HepG2 (cell line): ENCODE results near the gene CMIP. TPM values are rescaled to one million over a fixed set of nuclear protein-coding genes. Genes with fewer than 3 reads are reported as not detected.
A peak's percentile ranks its signal among the peaks of the same experiment; 100 is the strongest.

Experiments
- BATF2 ChIP-seq: sonication (generic); formaldehyde crosslinking; IDR thresholded peaks from 2 replicates; pipeline ENCODE4 v1.8.0; 2022; ENCODE audit warnings: mild to moderate bottlenecking, missing genetic modification reagents, moderate library complexity
- FOSL1 ChIP-seq: sonication (generic); formaldehyde crosslinking; IDR thresholded peaks from 2 replicates; pipeline ENCODE4 v1.9.0; 2021; ENCODE audit warnings: missing genetic modification reagents, borderline replicate concordance
- HDAC1 ChIP-seq: sonication (generic); formaldehyde crosslinking; IDR thresholded peaks from 2 replicates; pipeline ENCODE4 v1.5.1; 2020; ENCODE audit warnings: mild to moderate bottlenecking, missing genetic modification reagents
- MIXL1 ChIP-seq: IDR thresholded peaks from 2 replicates; pipeline ENCODE4 v1.6.1; 2016
- NCOA5 ChIP-seq: sonication (generic); formaldehyde crosslinking; IDR thresholded peaks from 2 replicates; pipeline ENCODE4 v1.4.0; 2020; ENCODE audit warnings: missing genetic modification reagents
- NFYC ChIP-seq: IDR thresholded peaks from 2 replicates; pipeline ENCODE4 v1.6.1; 2016; ENCODE audit warnings: missing genetic modification reagents, missing compliant biosample characterization
- NKX3-1 ChIP-seq: sonication (generic); formaldehyde crosslinking; IDR thresholded peaks from 2 replicates; pipeline ENCODE4 v1.5.0; 2020; ENCODE audit warnings: missing genetic modification reagents
- PBX3 ChIP-seq: sonication (generic); formaldehyde crosslinking; IDR thresholded peaks from 2 replicates; pipeline ENCODE4 v1.8.1; 2023; ENCODE audit warnings: missing genetic modification reagents, inconsistent platforms, borderline replicate concordance
- RAD51 ChIP-seq: fragments of 450-650 bp; IDR thresholded peaks from 2 replicates; pipeline ENCODE4 v1.6.1; 2016; ENCODE audit warnings: borderline replicate concordance
- RBAK ChIP-seq: sonication (generic); formaldehyde crosslinking; IDR thresholded peaks from 2 replicates; pipeline ENCODE4 v1.5.1; 2020; ENCODE audit warnings: mild to moderate bottlenecking, missing genetic modification reagents
- SALL1 ChIP-seq: sonication (generic); formaldehyde crosslinking; IDR thresholded peaks from 2 replicates; pipeline ENCODE4 v1.8.0; 2022; ENCODE audit warnings: mild to moderate bottlenecking, missing genetic modification reagents
- ZBTB1 ChIP-seq: sonication (generic); formaldehyde crosslinking; IDR thresholded peaks from 2 replicates; pipeline ENCODE4 v1.4.0; 2020; ENCODE audit warnings: missing genetic modification reagents, borderline replicate concordance
- ZBTB4 ChIP-seq: sonication (generic); formaldehyde crosslinking; IDR thresholded peaks from 2 replicates; pipeline ENCODE4 v1.4.0; 2020; ENCODE audit warnings: missing genetic modification reagents, mild to moderate bottlenecking, borderline replicate concordance
- ZFP82 ChIP-seq: sonication (generic); formaldehyde crosslinking; IDR thresholded peaks from 2 replicates; pipeline ENCODE4 v1.5.1; 2020; ENCODE audit warnings: mild to moderate bottlenecking, missing genetic modification reagents, borderline replicate concordance
- ZNF713 ChIP-seq: sonication (generic); formaldehyde crosslinking; IDR thresholded peaks from 2 replicates; pipeline ENCODE4 v1.4.0; 2020; ENCODE audit warnings: mild to moderate bottlenecking, missing genetic modification reagents
- ZNF75D ChIP-seq: sonication (generic); formaldehyde crosslinking; IDR thresholded peaks from 2 replicates; pipeline ENCODE4 v1.8.1; 2023; ENCODE audit warnings: missing genetic modification reagents, mild to moderate bottlenecking, borderline replicate concordance
- ZZZ3 ChIP-seq: sonication (generic); formaldehyde crosslinking; IDR thresholded peaks from 2 replicates; pipeline ENCODE4 v1.4.0; 2020; ENCODE audit warnings: missing genetic modification reagents, mild to moderate bottlenecking, borderline replicate concordance
- polyA plus RNA-seq, 8 experiments: library from polyadenylated mRNA; depleted of rRNA in 3 of 8; stranded (reverse) in 7 of 8; unstranded in 1 of 8; fragments of >200 nt; fragmentation: Illumina TruSeq in 4 of 8; extraction: Trizol in 4 of 8; gene quantifications; 2 replicates each; pipeline versions ENCODE4 v1.2.1 to v1.2.3, GENCODE V29; 2011 to 2016; ENCODE audit warnings: low read depth in 4 of 8, missing spikeins in 1 of 8, mixed read lengths in 1 of 8; ENCODE audit not compliant: insufficient read depth in 1 of 8
- total RNA-seq, 5 experiments: library from RNA; depleted of rRNA; stranded (reverse); fragments of >200 nt; fragmentation: Illumina TruSeq; extraction: Trizol; gene quantifications; 2 replicates each; pipeline ENCODE4 v1.2.3, GENCODE V29; 2016; ENCODE audit warnings: low read depth in 1 of 5
- TF ChIP-seq, protein P1 (sequence below): sonication (generic); formaldehyde crosslinking; IDR thresholded peaks from 2 replicates; pipeline ENCODE4 v1.5.0; 2020; ENCODE audit warnings: missing genetic modification reagents, mild to moderate bottlenecking, borderline replicate concordance
- TF ChIP-seq, protein P2 (sequence below): sonication (generic); formaldehyde crosslinking; IDR thresholded peaks from 2 replicates; pipeline ENCODE4 v1.5.1; 2020; ENCODE audit warnings: mild to moderate bottlenecking, missing genetic modification reagents, moderate library complexity

The CMIP gene
- total and polyA plus RNA-seq, 2 of the 13 experiments (the other 11 are each of a cell fraction or from before 2014, with no cell fraction given), result 10.9 to 18.1 TPM

GRCh38 chr16:81745704-81746558 is 301.3 kb downstream of the CMIP start (continued):
- no peak for TF ChIP-seq ZNF75D (CRISPR knock-in tag)
- no peak for TF ChIP-seq ZNF713
- TF ChIP-seq BATF2 (CRISPR knock-in tag), result no peak
- TF ChIP-seq ZBTB1, result no peak
- TF ChIP-seq PBX3 (CRISPR knock-in tag), result no peak
- no peak for TF ChIP-seq ZZZ3 (CRISPR knock-in tag)
- TF ChIP-seq SALL1 (CRISPR knock-in tag), result peak; percentile 58; the same call in 1 of the 2 replicates
- no peak for TF ChIP-seq FOSL1
- TF ChIP-seq ZBTB4 (CRISPR knock-in tag), result peak; percentile 45; the same call in 1 of the 2 replicates
- TF ChIP-seq NKX3-1 (CRISPR knock-in tag), result 0 out of 2 replicates have a peak, but pooled peaks have one; percentile 33
- no peak for TF ChIP-seq NFYC
- TF ChIP-seq, protein P1, sequence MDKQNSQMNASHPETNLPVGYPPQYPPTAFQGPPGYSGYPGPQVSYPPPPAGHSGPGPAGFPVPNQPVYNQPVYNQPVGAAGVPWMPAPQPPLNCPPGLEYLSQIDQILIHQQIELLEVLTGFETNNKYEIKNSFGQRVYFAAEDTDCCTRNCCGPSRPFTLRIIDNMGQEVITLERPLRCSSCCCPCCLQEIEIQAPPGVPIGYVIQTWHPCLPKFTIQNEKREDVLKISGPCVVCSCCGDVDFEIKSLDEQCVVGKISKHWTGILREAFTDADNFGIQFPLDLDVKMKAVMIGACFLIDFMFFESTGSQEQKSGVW (CRISPR knock-in tag), result no peak
- TF ChIP-seq HDAC1 (CRISPR knock-in tag), result no peak
- TF ChIP-seq, protein P2, sequence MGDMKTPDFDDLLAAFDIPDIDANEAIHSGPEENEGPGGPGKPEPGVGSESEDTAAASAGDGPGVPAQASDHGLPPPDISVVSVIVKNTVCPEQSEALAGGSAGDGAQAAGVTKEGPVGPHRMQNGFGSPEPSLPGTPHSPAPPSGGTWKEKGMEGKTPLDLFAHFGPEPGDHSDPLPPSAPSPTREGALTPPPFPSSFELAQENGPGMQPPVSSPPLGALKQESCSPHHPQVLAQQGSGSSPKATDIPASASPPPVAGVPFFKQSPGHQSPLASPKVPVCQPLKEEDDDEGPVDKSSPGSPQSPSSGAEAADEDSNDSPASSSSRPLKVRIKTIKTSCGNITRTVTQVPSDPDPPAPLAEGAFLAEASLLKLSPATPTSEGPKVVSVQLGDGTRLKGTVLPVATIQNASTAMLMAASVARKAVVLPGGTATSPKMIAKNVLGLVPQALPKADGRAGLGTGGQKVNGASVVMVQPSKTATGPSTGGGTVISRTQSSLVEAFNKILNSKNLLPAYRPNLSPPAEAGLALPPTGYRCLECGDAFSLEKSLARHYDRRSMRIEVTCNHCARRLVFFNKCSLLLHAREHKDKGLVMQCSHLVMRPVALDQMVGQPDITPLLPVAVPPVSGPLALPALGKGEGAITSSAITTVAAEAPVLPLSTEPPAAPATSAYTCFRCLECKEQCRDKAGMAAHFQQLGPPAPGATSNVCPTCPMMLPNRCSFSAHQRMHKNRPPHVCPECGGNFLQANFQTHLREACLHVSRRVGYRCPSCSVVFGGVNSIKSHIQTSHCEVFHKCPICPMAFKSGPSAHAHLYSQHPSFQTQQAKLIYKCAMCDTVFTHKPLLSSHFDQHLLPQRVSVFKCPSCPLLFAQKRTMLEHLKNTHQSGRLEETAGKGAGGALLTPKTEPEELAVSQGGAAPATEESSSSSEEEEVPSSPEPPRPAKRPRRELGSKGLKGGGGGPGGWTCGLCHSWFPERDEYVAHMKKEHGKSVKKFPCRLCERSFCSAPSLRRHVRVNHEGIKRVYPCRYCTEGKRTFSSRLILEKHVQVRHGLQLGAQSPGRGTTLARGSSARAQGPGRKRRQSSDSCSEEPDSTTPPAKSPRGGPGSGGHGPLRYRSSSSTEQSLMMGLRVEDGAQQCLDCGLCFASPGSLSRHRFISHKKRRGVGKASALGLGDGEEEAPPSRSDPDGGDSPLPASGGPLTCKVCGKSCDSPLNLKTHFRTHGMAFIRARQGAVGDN (CRISPR knock-in tag), result peak; percentile 78
- TF ChIP-seq NCOA5, result no peak
- TF ChIP-seq MIXL1, result no peak
- TF ChIP-seq ZFP82 (CRISPR knock-in tag), result no peak
- TF ChIP-seq RAD51, result no peak
- no peak for TF ChIP-seq RBAK
